Measurements from ENCODE around the gene CRACR2A.

The CRACR2A gene

DNA sequence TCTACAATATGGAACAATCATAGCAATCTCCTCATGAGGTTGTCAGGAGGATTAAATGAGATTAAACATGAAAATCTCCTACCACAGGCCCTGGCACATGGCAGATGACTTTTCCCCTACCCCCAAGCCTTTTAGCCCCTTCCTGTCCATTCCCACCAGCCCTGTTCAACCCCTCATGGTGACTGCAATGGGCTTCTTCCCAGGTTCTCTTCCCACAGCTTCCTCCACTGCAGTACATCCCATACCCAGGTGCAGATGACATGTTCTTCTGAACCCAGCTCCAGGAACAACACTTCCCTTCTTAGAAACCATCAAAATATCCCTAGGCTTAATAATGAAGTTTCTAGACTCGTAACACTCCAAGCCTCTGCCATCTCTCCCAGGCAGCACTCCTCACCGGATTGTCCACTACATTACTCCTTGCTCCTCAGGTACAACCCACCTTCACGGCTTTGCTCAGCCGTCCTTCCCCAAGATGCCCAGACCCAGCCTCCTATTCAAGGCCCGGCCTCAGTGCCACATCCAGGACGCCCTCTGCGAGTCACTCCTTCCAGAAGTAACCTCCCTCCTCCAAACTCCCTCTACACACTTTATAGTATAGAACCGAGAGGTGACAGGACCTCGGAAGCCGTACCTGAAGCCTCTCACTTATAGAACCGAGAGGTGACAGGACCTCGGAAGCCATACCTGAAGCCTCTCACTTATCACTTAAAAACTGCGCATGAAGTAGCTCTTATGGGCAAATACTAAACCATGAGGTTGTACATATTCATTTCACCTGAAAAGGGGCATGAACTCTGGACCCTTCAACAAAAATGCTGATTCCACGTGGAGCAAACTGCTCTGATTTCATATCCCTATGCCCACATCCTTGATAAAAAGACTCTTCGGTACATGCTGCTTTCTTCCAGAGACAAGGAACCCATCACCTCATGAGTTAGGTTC is 1.5 kb downstream of the CRACR2A start:
- DNase-seq (ENCODE audit: low spot score) = no peak

DNA sequence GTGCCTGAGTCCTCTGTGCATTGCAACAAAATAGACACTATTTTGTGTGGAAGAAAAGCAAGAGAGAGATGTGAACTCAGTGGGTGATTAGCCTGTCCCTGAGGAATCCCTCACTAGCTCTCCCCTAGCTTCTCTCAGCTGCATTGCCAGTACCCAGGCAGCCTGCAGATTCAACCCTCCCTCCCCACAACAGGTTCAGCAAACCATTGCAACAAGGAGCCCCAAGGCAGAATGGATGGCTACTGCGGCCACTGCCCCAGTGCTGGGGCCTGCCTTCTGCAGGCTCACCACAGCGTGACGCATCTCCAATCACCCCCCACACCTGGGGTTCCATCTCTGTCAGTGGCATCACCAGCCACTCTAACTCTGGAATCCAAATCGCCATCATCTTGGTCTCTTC is 2.3 kb downstream of the CRACR2A start:
- no peak for DNase-seq (ENCODE audit: low spot score)

DNA sequence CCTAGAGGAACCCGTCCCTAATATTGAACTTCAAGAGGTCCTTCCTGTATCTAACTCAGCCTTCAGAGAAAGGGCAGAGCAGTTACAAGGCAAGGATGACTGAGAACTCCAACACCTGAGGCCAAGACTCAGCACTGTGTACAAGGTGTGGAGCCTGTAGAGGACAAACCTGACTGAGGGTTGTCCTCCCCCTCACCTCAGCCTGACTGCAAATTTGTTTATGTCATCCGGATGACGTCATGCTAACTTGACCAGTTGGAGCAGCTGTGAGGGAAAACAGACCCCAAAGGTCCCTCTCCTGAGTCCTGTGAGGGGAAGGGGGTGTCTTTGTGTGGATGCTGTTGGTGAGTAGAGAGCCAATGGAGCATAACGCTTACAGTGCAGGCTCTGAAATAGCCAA is 4.3 kb downstream of the CRACR2A start:
- DNase-seq (ENCODE audit: low spot score) = no peak

DNA sequence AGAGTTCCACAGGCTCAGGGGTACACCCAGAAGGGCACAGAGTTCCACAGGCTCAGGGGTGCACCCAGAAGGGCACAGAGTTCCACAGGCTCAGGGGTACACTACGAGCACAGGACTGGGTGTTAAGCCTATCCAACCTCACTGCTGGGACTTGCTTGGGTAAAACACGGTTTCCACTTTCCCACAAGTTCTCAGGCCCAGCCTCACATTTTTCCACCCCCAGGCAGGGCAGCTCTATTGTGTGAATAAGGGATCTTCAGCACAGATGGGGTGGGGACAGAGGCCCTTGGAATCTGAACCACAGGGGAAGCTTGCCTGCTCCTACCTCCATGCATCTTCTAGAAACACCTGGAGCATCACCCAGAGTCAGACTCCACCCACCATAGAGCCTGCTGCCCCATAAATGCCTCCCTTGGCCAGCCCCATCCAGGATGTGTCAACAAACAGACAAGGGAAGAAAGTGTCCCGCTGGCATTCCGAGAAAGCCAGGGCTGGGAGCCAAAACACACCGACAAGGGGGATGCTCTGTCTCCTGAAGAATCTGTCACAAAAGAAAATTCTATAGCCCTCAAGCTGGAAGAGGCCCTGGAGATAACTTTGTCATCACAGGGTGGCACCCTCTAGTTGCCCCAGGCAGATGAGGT is 4.8 kb downstream of the CRACR2A start:
- no peak for DNase-seq (ENCODE audit: low spot score)

DNA sequence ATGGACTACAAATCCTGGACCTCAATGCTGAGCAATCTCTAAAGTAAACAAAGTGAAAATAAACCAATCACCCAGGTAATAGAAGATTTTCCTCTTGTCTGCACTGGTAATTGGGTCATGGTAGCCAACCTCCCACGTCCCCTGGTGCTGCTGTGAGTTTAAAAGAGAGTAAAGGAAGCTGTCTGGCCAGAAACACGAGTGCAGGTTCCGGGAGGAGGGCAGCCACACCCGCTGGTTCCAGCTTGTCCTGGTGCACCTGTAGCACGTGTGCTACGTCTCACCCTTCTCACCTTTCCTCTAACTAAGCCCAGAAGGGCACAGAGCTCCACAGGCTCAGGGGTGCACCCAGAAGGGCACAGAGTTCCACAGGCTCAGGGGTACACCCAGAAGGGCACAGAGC is 5.4 kb downstream of the CRACR2A start:
- DNase-seq (ENCODE audit: low spot score) = no peak

DNA sequence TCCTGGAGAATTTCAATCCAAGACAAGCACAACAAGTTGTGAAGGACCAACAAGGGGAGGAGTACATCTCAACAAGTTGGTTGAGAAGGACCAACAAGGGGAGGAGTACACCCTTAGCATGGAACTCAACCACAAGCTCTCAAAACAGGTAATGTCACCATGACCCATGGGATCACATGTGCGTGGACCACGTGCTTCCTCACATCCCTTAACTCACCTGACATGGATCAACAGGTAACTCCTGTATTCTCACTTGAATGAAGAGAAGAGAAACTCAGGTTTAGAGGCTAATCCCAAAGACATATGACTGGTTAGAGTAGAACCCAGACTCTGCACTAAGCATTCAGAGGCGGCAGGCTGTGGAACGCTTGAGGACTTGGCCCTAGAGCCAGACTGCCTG is 6.2 kb downstream of the CRACR2A start:
- no peak for DNase-seq (ENCODE audit: low spot score)

DNA sequence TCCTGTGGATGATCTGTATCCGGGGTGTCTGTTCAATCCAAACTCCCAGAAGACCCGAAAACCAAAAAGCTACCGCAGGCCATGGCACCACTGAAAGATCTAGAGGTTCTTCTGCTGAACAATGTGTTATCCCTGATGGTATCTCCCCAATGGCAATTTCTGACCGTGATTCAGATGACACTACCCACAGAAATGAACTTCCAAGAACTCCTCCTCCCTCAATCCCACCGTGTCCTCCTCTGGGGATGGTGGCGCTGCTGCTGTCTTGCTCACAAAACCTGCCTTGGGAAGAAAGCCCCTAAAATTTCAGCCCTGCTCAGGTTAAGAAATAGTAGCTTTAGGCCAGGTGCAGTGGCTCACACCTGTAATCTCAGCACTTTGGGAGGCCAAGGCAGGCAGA is 7.8 kb downstream of the CRACR2A start:
- DNase-seq (ENCODE audit: low spot score) = no peak

DNA sequence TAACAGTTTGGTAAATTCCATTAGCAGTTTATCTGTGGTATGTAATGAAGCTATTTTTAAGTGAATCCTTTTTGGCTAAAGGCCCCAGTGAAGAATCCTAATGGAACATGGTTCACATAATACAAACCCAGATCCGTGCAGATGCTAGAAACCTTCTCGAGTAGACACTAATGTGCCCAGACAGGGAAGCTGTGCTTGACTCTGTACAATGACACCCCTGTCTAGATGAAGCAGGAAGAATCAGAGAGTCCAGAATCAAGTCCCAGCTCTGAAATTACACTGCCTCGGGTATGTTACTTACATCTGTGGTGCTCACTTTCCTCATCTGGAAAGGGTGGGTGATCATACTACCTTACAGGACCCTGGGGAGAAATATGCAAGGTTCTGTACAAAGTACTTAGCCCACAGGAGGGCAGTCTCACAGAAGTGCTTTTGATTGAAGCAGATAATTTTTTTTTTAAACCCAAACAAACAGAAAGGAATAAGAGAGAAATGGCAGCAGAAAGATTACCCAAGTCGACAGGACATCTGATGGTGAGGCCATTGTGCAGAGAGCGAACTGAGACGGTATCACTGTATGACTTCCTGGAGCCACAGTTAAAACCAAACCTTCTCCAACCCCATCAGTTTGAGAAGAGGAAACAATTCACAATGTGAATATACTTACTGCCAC is 8.5 kb downstream of the CRACR2A start:
- no peak for DNase-seq (ENCODE audit: low spot score)

DNA sequence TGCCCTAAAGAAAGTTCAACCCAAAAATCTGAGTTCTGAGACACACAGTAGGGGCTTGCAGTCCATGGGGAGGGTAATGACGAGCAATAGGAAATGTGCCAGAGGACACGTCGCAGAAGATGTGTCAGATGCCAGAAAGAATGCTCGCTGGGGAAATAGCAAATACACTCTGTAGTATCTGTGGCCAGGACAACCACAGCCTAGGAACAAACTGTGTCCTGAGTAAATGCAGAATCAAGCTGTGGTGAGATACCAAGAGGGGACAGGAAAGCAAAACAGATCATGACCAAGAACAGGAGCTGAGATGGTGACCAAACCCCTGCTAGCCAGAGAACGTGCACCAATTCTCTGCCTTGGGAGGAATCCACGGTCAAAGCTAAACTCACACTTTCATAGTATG is 9.1 kb downstream of the CRACR2A start:
- no peak for DNase-seq (ENCODE audit: low spot score)

DNA sequence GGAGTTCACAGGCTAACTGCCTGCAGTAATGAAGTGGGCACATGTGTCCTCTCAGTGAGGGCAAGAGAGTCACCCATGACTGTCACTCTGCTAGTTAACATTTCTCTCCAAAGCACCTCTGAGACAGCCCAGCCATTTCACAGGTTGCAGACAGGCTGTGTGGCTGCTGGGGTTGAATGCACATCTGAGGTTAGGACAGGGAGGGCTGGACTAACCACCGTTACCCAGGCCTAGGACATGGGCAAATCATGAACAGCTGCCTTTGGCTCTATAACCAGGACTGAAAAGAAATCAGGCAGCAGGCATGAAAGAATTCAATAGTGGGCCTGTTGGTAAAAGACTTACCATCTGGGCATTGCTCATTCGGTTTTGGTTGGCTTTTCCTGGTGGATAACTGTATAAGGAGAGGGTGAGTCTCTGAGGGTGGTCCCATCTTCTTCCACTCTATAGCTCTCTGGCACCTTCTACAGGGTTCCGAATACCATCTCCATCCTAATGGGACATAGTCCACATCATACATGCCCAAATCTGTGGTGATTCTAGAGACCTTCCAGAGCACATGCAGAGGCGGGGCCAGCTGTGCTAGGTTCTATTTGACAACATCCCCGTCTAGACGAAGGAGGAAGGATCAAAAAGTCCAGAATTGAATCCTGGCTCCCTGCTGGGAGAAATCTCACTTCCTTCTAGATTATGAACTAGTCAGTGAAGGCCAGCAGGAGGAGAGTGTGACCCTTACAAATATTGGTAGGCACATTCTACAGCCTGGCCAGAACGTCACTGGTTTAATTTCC is 10.8 kb downstream of the CRACR2A start:
- DNase-seq (ENCODE audit: low spot score) = no peak

DNA sequence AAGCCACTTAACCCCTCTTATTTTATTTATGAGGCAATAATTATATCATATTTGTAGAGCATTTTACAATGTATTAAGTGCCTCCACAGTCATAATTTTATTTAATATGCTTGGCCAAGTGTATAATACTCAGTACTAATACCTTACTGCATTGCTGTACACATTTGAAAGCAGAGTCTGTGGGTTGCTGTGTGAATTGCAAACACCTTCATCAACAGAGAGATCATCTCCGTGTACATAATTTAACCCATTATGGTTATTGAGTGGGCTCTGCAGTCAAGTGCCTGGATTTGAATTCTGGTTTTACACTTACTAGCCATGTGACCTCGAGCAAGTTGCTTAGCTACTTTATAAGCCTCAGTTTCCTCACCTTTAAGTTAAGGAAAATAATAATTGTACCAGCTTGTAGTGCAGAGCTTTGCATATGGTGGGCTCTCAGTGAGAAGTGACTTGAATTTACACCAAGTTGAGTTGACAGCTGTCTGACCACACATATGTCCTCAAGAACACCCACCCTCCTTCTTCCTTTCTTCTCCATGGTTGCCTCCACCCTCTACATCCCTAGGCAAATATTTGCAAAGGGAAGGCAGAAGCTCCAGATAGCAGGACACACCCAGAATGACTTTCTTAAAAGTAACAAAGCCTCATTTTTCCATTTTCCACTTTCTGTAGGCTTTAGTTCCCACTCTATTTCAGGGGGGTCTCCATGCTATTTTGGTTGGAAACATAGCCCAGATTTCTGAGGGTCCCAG is 12.3 kb downstream of the CRACR2A start:
- no peak for DNase-seq (ENCODE audit: low spot score)

DNA sequence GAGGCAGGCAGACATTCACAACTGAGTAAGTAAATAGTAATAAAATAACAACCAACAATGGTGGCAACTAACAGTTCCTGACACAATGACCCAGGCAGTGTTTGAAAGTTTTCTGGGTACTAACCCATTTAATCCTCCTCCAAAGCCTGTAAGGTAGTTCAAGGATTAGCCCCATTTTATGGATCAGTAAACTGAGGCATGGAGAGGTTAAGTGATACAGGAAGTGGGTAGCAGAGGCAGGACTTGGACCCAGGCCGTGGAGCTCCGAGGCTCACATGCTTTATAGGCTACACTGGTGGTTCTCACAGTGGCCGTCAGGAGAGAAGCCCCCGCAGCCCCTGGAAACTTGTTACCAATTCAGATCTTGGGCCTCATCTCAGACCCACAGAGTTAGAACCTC is 17.5 kb downstream of the CRACR2A start:
- no peak for DNase-seq (ENCODE audit: low spot score)

DNA sequence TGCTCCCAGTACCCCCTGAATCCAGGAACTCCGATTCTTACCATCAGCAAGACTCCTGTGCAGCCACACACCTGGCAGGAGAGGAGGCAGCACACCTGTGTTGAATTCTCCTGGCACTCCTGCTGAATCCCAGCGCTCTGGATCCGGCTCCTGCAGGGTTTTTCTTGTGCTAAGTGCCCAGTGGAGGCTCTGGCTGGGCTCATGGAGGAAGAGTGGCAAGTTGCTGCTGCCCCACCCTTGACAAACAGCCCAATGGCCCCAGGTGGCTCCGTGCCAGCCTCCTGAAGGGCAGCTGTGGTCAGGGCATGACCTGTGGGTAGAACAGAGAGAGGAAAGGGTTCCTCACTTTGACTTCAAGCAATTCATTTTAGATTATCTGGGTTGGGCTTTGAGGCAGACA is 20.0 kb downstream of the CRACR2A start:
- DNase-seq (ENCODE audit: low spot score) = no peak

DNA sequence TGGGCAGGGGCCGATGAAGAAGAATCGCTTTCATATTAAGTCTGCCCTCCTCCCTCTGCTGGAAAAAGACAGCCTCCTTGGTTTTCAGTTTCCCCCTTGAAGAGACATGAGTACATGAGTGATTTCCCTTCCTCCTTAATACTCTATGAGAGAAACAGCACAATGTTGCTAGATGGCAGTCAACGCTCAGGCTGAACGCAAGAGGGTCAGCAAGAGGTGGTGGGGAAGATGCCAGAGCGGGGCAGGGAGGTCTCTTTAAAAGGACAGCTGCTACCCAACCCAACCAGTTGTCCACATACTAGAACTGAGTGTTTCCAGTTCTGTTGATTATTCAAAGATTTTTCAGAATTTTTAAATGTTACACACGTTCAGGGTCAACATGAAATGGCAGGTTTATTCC is 22.8 kb downstream of the CRACR2A start:
- no peak for DNase-seq (ENCODE audit: low spot score)

DNA sequence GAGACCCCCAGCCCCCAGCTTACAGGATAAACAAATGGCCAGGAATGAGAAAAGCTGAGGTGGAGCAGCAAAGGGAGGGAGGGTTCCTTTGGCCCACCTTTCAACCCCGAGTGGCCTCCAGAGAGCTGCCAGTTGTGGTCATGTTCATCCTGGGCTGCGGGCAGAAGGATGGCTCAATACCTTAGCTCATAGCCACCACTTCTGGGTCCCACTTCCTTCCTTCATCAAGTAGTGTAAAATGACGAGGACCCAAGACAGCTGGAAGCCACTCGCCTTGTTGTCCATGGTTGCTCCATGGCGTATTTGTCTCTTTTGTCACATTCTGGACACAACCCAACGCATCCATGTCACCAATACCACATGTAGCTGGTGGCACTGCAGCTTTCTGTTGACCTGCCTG is 24.2 kb downstream of the CRACR2A start:
- no peak for DNase-seq (ENCODE audit: low spot score)

DNA sequence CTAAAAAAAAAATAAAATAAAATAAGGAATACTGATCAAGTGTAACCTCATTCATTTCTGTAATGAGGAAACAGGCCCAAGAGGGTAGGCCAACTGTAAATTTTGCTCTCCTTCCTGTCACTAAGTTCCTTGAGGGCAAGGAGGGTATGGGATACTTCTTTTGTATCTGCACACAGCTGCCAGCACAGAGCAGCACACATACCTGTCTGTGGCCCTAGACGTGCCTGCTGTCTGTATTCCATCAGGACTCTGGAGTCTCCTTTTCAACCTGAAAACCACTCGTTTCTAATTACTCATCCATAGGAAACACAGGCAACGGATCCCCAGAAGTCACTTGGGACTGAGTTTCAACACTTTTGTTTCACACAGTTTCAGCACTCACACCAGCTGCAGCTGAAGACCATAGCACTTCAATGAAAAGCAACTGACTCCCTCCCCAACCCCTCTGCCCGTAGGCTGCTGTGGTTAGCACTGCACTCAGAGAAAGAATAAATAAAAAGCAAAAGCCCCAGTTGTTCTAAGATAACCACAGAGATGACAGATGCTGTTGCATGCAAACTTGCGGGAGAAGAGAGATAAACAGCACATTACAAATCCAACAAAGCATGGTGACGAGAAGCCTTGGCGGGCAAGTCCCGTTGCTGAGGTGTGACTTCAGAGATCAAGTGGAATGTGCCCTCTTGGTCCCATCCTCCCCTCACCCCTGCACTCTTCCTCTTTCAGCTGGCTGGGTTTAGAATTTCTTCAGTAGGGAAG is 24.9 kb downstream of the CRACR2A start:
- DNase-seq (ENCODE audit: low spot score) = no peak

DNA sequence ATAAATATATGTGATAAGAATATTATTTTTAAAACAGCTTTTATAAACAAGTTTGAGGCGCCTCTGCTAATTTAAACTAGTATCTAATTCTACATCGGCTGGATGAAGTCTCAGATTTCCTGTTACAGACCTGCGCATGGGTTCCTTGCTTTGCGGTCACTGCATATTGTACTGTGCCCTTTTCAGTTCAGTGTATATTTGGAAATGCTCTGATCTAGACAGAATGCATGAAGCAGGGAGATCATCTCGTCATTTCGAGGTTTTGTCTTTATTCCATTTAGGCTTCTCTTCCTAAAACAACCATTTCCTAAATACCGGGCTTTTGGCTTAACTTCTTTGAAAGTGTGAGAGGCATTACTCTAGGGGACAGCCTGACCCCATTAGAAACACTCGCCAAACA is 25.6 kb downstream of the CRACR2A start:
- DNase-seq (ENCODE audit: low spot score) = no peak

DNA sequence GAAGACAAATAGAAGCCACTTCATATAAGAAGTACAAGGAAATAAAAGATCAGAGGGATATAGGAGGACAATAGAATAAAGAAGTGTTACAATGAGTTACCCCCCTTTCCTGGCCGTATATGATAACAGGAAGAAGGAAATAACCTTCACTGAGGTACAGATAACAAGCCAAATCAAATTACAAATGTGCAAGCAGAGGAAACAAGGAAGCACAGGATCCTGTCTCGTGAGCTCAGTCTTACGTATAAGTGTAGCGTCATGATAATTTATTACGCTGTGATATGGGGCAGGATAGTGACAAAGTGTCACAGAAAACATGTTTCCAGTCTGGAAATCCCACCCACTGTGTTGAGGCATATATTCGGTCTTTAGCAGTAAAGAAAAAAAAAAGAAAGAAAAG is 26.5 kb downstream of the CRACR2A start:
- no peak for DNase-seq (ENCODE audit: low spot score)

DNA sequence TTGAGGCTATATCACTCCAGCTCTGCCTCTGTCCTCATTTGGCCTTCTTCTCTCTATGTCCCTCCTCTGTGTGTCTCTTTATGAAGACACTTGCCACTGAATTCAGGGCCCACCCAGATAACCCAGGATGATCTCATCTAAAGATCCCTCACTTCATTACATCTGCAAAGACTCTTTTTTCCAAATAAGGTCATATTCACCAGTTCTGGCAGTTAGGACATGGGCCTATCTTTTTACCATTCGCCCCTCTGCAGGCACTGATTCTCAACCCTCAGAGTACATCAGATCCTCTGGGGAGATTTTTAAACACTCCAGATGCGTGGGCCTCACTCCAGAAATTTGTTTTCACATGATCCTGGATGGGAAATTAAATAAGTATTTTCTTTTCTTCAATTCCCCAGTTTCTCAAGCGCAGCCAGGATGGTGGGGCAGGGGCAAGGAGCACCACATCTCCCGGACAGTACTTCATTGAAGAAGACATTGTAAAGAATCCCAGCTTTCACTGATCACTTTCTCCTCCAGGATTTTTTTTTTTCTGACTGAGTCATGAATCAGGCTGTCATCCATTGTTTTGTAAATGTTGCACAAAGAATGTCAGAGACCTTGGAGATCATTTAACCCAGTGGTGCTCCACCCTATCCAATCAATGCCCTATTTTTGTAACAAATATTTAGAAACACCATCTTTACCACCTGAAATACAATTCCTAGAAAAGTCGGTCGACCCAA is 27.4 kb downstream of the CRACR2A start:
- no peak for DNase-seq (ENCODE audit: low spot score)

All from hematopoietic multipotent progenitor cell treated with erythropoietin and hydrocortisone succinate and interleukin-3 and kit ligand, for 17 days (in vitro differentiated cells).